Measurements from ENCODE around the gene COL2A1.

- no peak for TF ChIP-seq POLR2AphosphoS5 (IDR thresholded peaks at IDR 0.05; ENCODE audit: borderline replicate concordance, low read depth, low read length)
- no peak for TF ChIP-seq EZH2 (IDR thresholded peaks at IDR 0.05)
Measured at GRCh38 chr12:47984331-47984801, 19.9 kb downstream of the COL2A1 start.

Data from SK-N-MC (cell line).